Upper lobe of left lung (tissue), 6 donors: ENCODE data around the gene FUT2. TPM values are rescaled to one million over a fixed set of nuclear protein-coding genes. Genes with fewer than 3 reads are reported as not detected.

ENCODE experiments used
- ATAC-seq, 2 donors: fragments of 200-7000 bp; cut with Tn5 transposase; one replicate each; pipeline ENCODE4 v1.9.1; 2022; ENCODE audit warnings: mild to moderate bottlenecking in 2 of 2, moderate library complexity in 2 of 2; ENCODE audit not compliant: low FRiP score in 2 of 2
- DNase-seq, 2 donors: peaks; one replicate each; pipeline ENCODE4 v3.0.0-alpha.2; 2019 to 2020
- H3K27ac ChIP-seq, 4 donors: fragments of 200-600 bp; sonication (generic); one replicate each; pipeline ENCODE4 v1.5.1; 2016 to 2019
- H3K27me3 ChIP-seq, 4 donors: fragments of 200-600 bp; sonication (generic); one replicate each; pipeline ENCODE4 v1.5.1; 2017 to 2019
- H3K36me3 ChIP-seq, 4 donors: fragments of 200-600 bp; sonication (generic); one replicate each; pipeline ENCODE4 v1.5.1; 2016 to 2019
- H3K4me1 ChIP-seq, 4 donors: fragments of 200-600 bp; sonication (generic); one replicate each; pipeline ENCODE4 v1.5.1; 2018 to 2019
- H3K4me3 ChIP-seq, 4 donors: fragments of 200-600 bp; sonication (generic); one replicate each; pipeline ENCODE4 v1.5.1; 2017 to 2019; ENCODE audit warnings: mild to moderate bottlenecking in 2 of 4, moderate library complexity in 1 of 4
- H3K9me3 ChIP-seq, 4 donors: fragments of 200-600 bp; sonication (generic); one replicate each; pipeline ENCODE4 v1.5.1; 2018 to 2019
- CTCF ChIP-seq, 6 experiments: fragments of 450-650 bp in 4 of 6; fragments of 200-600 bp in 2 of 6; sonication (generic) in 2 of 6; IDR thresholded peaks; one replicate each; pipeline ENCODE4 v1.5.1; 2016 to 2019; ENCODE audit warnings: antibody characterized with exemption in 6 of 6
- EP300 ChIP-seq, 4 donors: sonication (generic); formaldehyde crosslinking; IDR thresholded peaks; one replicate each; pipeline ENCODE4 v1.5.1; 2017; ENCODE audit warnings: antibody characterized with exemption in 4 of 4, control low read depth in 2 of 4
- POLR2A ChIP-seq, 4 donors: fragments of 450-650 bp; IDR thresholded peaks; one replicate each; pipeline ENCODE4 v1.5.1; 2016 to 2017; ENCODE audit warnings: antibody characterized with exemption in 4 of 4, mild to moderate bottlenecking in 2 of 4
- POLR2AphosphoS5 ChIP-seq, 2 donors: sonication (generic); formaldehyde crosslinking; IDR thresholded peaks; one replicate each; pipeline ENCODE4 v1.5.1; 2017; ENCODE audit warnings: antibody characterized with exemption in 2 of 2
- WGBS, 2 donors: methylation state at CpG; one replicate each; pipeline ENCODE4 v1.1.5; 2017 to 2018; 5-methylcytosine and 5-hydroxymethylcytosine counted together
- total RNA-seq, 6 donors: library from RNA; depleted of rRNA in 4 of 6; stranded (reverse); fragments of >200 nt in 4 of 6; gene quantifications; one replicate each; pipeline versions ENCODE4 v1.1.0 to v1.2.1, GENCODE V29; 2016 to 2021
- donor health status: DM: no; HTN: no; CAD: no; lungs with moderate emphysema.
- donor health status: DM: no; HTN: yes; CAD: no; lungs with severe emphysema.

Gene FUT2
- total RNA-seq, 6 donors from 2014 or later = 0.15 to 4.7 (median 1.9) TPM; not detected in 1

DNA sequence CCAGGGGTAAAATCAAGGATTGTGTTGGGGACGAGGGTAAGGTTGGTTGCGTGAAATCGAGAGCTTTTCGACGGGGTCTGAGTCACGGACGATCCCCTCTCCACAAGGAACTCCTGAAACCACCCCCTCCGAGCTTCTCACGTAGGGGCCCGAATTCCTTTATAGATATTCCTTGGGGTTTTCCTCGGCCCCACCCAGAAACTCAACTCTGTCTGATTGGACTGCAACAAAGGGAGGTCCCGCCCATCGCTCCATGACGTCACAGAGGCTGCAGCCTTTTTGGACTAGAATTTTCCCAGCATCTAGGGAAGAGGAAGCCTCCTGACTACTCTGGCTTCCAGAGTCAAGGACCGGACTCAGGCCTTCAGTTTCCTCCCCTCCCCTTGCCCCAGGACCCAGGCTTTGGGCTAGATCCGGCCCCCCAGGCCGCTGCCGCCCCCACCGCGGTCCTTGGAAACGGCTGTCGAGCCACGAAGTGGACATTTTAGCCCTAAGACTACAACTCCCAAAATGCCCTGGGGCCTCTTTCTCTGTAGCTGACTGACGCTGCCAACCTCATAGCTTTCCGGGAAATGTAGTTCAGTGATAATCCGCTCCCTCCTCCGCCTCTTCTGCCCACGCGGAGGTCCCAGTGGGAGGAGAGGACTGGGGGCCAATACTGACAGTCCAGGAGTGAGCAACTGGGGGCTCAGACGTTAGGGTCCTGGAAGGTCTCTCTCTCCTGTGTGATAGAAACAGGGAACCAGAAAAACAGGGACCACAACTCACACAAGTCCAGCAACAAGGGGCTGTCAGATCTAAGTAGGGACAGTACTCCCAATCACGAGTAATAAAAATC is 51.2 kb downstream of the FUT2 start, which contains the start of gene IZUMO1:
Gene IZUMO1 (minus strand): TSS at position 172 of the 838 bp plus-strand sequence. CDS start 1,050 bp downstream, outside the sequence.
- TF ChIP-seq CTCF (IDR thresholded peaks at IDR 0.05) = no peak
- TF ChIP-seq EP300 (IDR thresholded peaks at IDR 0.05) = no peak
- TF ChIP-seq POLR2A (IDR thresholded peaks at IDR 0.05) = no peak
- no peak for TF ChIP-seq POLR2AphosphoS5 (IDR thresholded peaks at IDR 0.05)
- 31 to 32% methylated on average over 28 to 31 of the region's 31 CpGs for WGBS, 2 donors
- peak; percentile 80 to 87 for DNase-seq

DNA sequence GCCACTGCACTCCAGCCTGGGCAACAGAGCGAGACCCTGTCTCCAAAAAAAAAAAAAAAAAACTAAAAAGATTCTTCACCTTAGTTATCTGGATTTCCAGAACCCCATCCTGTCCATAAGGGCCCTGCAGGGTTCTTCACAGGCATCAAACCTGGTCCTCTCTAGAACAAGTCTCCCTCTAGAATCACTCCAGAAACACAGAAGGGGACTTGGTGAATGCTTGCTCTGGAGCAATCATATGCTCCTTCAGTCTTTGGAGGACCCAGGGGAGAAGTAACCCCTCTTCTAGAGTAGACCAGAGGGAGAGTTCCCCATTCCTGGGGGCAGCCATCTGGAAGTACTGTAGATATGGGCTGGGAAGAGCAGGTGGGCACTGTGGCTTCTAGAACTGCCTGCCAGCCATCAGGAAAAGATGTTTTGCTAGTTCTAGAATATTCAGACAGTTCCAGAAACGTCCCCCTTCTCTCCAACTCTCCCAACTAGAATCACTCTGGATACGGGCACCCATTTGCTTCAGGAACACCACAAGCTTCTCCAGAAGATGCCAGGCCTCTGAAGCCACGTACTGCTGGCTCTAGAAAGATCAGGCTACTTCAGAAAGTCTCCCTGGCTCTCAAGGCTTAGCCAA is 53.9 kb downstream of the FUT2 start:
- Histone ChIP-seq H3K27ac (no peak overlapping the region), H3K4me3 (peak overlapping the region in 1 of 4 donors; percentile 59), H3K36me3 (peaks cover 0 to 31% (median 2%) of the 10 kb centered on the region in 4 donors), H3K9me3 (no peaks in the 10 kb centered on the region), H3K27me3 (peaks cover 0 to 11% (median 0%) of the 10 kb centered on the region in 4 donors), H3K4me1 (peaks cover 17 to 49% (median 33%) of the 10 kb centered on the region in 4 donors)
- no peak for TF ChIP-seq CTCF (IDR thresholded peaks at IDR 0.05)
- no peak for TF ChIP-seq EP300 (IDR thresholded peaks at IDR 0.05)
- no peak for TF ChIP-seq POLR2AphosphoS5 (IDR thresholded peaks at IDR 0.05)
- TF ChIP-seq POLR2A (IDR thresholded peaks at IDR 0.05) = no peak
- 76 to 77% methylated on average over 4 of the region's 4 CpGs for WGBS, 2 donors
- DNase-seq = no peak
- ATAC-seq = no peak

More for the DNA sequence above, 51.2 kb downstream of the FUT2 start, which contains the start of gene IZUMO1:
- Histone ChIP-seq H3K27ac (peak within 1 kb of the TSS in 2 of 4 donors; percentile 66 to 70), H3K4me1 (peaks cover 7 to 38% (median 18%) of the 10 kb centered on the region in 4 donors), H3K4me3 (peak within 1 kb of the TSS in 3 of 4 donors; percentile 38 to 46 (median 42)), H3K27me3 (no peaks in the 10 kb centered on the region), H3K9me3 (no peaks in the 10 kb centered on the region), H3K36me3 (peaks cover 0 to 31% (median 2%) of the 10 kb centered on the region in 4 donors)
- ATAC-seq = peak; percentile 65 to 91

DNA sequence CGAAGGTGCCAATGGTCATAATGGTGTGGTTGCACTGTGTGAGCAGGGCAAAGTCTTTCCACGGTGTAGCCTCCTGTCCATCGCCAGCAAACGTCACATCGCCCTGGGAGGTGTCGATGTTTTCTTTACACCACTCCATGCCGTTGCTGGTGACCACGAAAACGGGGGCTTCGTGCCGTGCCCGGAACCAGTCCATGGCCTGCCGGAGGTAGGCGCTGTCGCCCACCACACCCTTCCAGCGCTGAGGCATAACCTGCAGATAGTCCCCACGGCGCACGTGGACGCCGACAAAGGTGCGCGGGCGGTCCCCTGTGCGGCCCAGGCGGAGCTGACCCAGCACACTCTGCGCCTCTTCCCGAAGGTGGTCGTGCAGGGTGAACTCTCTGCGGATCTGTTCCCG is 54.6 kb downstream of the FUT2 start:
- 86 to 96% methylated on average over 15 to 31 of the region's 31 CpGs for WGBS, 2 donors
- Histone ChIP-seq H3K27ac (peak overlapping the region in 1 of 4 donors; percentile 89), H3K36me3 (peaks cover 0 to 31% (median 2%) of the 10 kb centered on the region in 4 donors), H3K9me3 (no peaks in the 10 kb centered on the region), H3K4me1 (peaks cover 17 to 45% (median 33%) of the 10 kb centered on the region in 4 donors), H3K27me3 (peaks cover 0 to 11% (median 0%) of the 10 kb centered on the region in 4 donors), H3K4me3 (peak overlapping the region in 1 of 4 donors; percentile 59)
- ATAC-seq (no peak), DNase-seq (peak in 1 of 2 donors; percentile 81)
- TF ChIP-seq EP300 (IDR thresholded peaks at IDR 0.05) (no peak), POLR2AphosphoS5 (IDR thresholded peaks at IDR 0.05) (no peak), CTCF (IDR thresholded peaks at IDR 0.05) (no peak), POLR2A (IDR thresholded peaks at IDR 0.05) (no peak)

- Histone ChIP-seq H3K4me1 (peaks cover 17 to 40% (median 32%) of the 10 kb centered on the region in 4 donors), H3K4me3 (peak overlapping the region in 2 of 4 donors; percentile 48 to 59), H3K27me3 (peaks cover 0 to 11% (median 0%) of the 10 kb centered on the region in 4 donors), H3K9me3 (no peaks in the 10 kb centered on the region), H3K27ac (peak overlapping the region in 2 of 4 donors; percentile 34 to 89), H3K36me3 (peaks cover 0 to 31% (median 2%) of the 10 kb centered on the region in 4 donors)
- peak in 1 of 2 donors; percentile 79 for DNase-seq
- ATAC-seq = no peak
- WGBS, 2 donors = 77 to 82% methylated on average over 26 to 29 of the region's 29 CpGs
- TF ChIP-seq CTCF (IDR thresholded peaks at IDR 0.05) = no peak
- TF ChIP-seq EP300 (IDR thresholded peaks at IDR 0.05) = no peak
- no peak for TF ChIP-seq POLR2A (IDR thresholded peaks at IDR 0.05)
- no peak for TF ChIP-seq POLR2AphosphoS5 (IDR thresholded peaks at IDR 0.05)
Measured at GRCh38 chr19:48750771-48751504, 55.2 kb downstream of the FUT2 start.
